ENCODE results near the gene PTPN11. TPM values are rescaled to one million over a fixed set of nuclear protein-coding genes. Genes with fewer than 3 reads are reported as not detected.

PTPN11 gene
- total RNA-seq, 2 experiments from 2014 or later = 44.6 to 46.4 TPM

DNA sequence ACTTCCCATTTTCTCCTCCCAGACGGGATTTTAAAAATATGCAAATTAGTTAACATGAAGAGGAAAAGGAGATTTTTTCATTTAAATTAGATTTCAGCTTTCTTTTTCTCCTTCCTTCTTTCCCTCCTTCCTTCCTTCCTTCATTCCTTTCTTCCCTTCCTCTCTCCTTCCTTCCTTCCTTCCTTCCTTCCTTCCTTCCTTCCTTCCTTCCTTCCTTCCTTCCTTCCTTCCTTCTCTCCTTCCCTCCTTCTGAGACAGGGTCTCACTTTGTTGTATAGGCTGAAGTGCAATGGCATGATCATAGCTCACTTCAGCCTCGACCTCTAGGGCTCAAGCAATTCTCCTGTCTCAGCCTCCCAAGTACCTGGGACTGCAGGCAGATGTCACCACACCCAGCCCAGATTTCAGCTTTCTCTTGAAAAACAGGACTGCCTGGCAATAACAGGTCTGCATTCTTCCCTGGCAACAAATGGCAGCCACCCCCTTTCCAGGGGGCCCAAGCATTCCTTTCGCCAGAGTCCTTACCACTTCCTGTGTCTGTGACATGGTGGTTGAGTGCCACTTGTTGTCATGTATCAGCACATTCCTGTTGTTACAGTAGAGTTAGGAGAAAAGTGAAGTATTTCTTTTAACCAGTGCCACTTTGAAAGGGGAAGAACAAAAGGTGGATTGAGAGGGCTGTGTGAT is 119.1 kb downstream of the PTPN11 start:
- H3K9me3 ChIP-seq (ENCODE audit: control insufficient read depth in 1 of 2, insufficient read depth in 1 of 2, low read length in 2 of 2) = peaks cover 0 to 3% of the 10 kb centered on the region in 2 experiments
- intact Hi-C loops (cut with DNase I, micrococcal nuclease) = no loop called here
- ATAC-seq (ENCODE audit: poor library complexity) (no peak), DNase-seq (no peak)
- no peaks in the 10 kb centered on the region for H3K9me3 Mint-ChIP-seq
- H3K27me3 Mint-ChIP-seq = peaks cover 4% of the 10 kb centered on the region
- H3K27ac Mint-ChIP-seq = no peak overlapping the region
- H3K4me3 ChIP-seq (ENCODE audit: low read length) = no peak overlapping the region
- H3K4me1 Mint-ChIP-seq (ENCODE audit: low read depth) = no peaks in the 10 kb centered on the region
- H3K36me3 Mint-ChIP-seq (ENCODE audit: low read depth) = no peaks in the 10 kb centered on the region
- ChIA-PET POLR2A (no interaction called here), CTCF (no interaction called here)
- no peaks in the 10 kb centered on the region for H3K27me3 ChIP-seq (ENCODE audit: control insufficient read depth in 1 of 2, insufficient read depth in 2 of 2, low read length in 2 of 2)
- no peak overlapping the region for H3K27ac ChIP-seq (ENCODE audit: low read depth in 1 of 2, low read length in 2 of 2)
- no peaks in the 10 kb centered on the region for H3K4me1 ChIP-seq (ENCODE audit: insufficient read depth, low read length)
- no peaks in the 10 kb centered on the region for H3K36me3 ChIP-seq (ENCODE audit: insufficient read depth, low read length)
- H3K4me3 Mint-ChIP-seq = no peak overlapping the region
- TF ChIP-seq, protein P1, sequence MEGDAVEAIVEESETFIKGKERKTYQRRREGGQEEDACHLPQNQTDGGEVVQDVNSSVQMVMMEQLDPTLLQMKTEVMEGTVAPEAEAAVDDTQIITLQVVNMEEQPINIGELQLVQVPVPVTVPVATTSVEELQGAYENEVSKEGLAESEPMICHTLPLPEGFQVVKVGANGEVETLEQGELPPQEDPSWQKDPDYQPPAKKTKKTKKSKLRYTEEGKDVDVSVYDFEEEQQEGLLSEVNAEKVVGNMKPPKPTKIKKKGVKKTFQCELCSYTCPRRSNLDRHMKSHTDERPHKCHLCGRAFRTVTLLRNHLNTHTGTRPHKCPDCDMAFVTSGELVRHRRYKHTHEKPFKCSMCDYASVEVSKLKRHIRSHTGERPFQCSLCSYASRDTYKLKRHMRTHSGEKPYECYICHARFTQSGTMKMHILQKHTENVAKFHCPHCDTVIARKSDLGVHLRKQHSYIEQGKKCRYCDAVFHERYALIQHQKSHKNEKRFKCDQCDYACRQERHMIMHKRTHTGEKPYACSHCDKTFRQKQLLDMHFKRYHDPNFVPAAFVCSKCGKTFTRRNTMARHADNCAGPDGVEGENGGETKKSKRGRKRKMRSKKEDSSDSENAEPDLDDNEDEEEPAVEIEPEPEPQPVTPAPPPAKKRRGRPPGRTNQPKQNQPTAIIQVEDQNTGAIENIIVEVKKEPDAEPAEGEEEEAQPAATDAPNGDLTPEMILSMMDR (IDR thresholded peaks at IDR 0.05) = no peak

DNA sequence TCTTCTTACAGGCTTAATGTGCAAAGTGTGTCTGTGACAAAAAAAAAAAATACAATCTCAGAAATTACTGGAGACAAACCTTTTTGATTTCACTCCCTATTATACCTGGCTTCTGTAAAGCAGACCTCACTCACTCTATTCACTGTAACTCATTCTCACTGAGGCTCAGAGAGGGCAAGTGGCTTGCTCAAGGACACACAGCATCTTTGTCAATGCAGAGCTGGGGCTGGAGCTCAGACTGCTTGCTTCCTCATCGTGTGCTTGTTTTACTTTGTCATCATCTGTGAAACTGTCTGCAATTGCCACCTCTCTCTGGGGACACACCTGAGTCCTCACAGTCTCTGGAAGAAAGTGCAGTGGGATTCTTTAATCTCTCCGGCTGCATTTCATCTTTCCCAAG is 120.0 kb downstream of the PTPN11 start:
- POLR2A ChIA-PET = no interaction called here
- CTCF ChIA-PET = interaction anchor here (0.7 kb wide), 1 partner anchor 183 kb away, joined by 4 read pairs; no protein-coding TSS in a partner anchor
- Histone ChIP-seq H3K27ac (ENCODE audit: low read depth in 1 of 2, low read length in 2 of 2) (no peak overlapping the region), H3K4me3 (ENCODE audit: low read length) (no peak overlapping the region), H3K9me3 (ENCODE audit: control insufficient read depth in 1 of 2, insufficient read depth in 1 of 2, low read length in 2 of 2) (peaks cover 0 to 3% of the 10 kb centered on the region in 2 experiments), H3K36me3 (ENCODE audit: insufficient read depth, low read length) (no peaks in the 10 kb centered on the region), H3K4me1 (ENCODE audit: insufficient read depth, low read length) (no peaks in the 10 kb centered on the region), H3K27me3 (ENCODE audit: control insufficient read depth in 1 of 2, insufficient read depth in 2 of 2, low read length in 2 of 2) (no peaks in the 10 kb centered on the region)
- H3K9me3 Mint-ChIP-seq = no peaks in the 10 kb centered on the region
- H3K27ac Mint-ChIP-seq = no peak overlapping the region
- no peaks in the 10 kb centered on the region for H3K36me3 Mint-ChIP-seq (ENCODE audit: low read depth)
- no peak overlapping the region for H3K4me3 Mint-ChIP-seq
- ATAC-seq (ENCODE audit: poor library complexity) (no peak), DNase-seq (no peak)
- intact Hi-C loops (cut with DNase I, micrococcal nuclease) = no loop called here
- TF ChIP-seq, protein P1 (IDR thresholded peaks at IDR 0.05) = no peak
- peaks cover 6% of the 10 kb centered on the region for H3K27me3 Mint-ChIP-seq
- H3K4me1 Mint-ChIP-seq (ENCODE audit: low read depth) = no peaks in the 10 kb centered on the region

DNA sequence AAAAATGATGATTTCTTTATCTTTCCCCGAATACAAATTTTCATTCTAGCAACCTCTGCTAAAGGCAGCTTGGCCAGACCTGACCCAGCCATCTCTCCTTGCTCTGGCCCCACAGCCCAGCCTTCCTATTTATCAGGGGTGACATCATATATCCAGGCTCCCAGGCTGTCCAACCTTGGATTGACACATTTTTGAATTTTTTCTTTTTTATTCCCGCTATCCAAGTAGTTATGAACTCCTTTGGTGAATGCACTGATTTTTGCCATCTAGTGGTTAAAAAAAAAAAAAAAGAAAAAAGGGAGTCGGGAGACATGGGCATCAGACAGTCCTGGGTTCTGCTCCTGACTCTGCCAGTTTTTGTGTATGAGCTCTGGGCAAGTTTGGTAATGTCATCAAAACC is 120.5 kb downstream of the PTPN11 start:
- CTCF ChIA-PET = no interaction called here
- Mint-ChIP-seq H3K4me1 (ENCODE audit: low read depth) (no peaks in the 10 kb centered on the region), H3K4me3 (no peak overlapping the region), H3K9me3 (no peaks in the 10 kb centered on the region), H3K27ac (no peak overlapping the region), H3K36me3 (ENCODE audit: low read depth) (no peaks in the 10 kb centered on the region), H3K27me3 (peaks cover 11% of the 10 kb centered on the region)
- Histone ChIP-seq H3K9me3 (ENCODE audit: control insufficient read depth in 1 of 2, insufficient read depth in 1 of 2, low read length in 2 of 2) (peaks cover 0 to 3% of the 10 kb centered on the region in 2 experiments), H3K4me3 (ENCODE audit: low read length) (no peak overlapping the region), H3K36me3 (ENCODE audit: insufficient read depth, low read length) (no peaks in the 10 kb centered on the region), H3K27me3 (ENCODE audit: control insufficient read depth in 1 of 2, insufficient read depth in 2 of 2, low read length in 2 of 2) (no peaks in the 10 kb centered on the region), H3K27ac (ENCODE audit: low read depth in 1 of 2, low read length in 2 of 2) (no peak overlapping the region), H3K4me1 (ENCODE audit: insufficient read depth, low read length) (no peaks in the 10 kb centered on the region)
- no peak for ATAC-seq (ENCODE audit: poor library complexity)
- DNase-seq = no peak
- TF ChIP-seq, protein P1 (IDR thresholded peaks at IDR 0.05) = no peak
- intact Hi-C loops (cut with DNase I, micrococcal nuclease) = no loop called here
- POLR2A ChIA-PET = no interaction called here

Data from CD4-positive, alpha-beta T cell (primary cell).